GM23248 (cell line): ENCODE data around the gene RNF138.

Experiments used
- EZH2 ChIP-seq: fragments of 200-600 bp; sonication (generic); IDR thresholded peaks from 2 replicates; pipeline ENCODE4 v1.6.1; 2018; ENCODE audit warnings: antibody characterized with exemption, mild to moderate bottlenecking; ENCODE audit not compliant: insufficient read depth, poor library complexity, severe bottlenecking
- EZH2phosphoT487 ChIP-seq: fragments of 200-600 bp; sonication (generic); IDR thresholded peaks from 2 replicates; pipeline ENCODE4 v1.6.1; 2018; ENCODE audit warnings: antibody characterized with exemption, moderate library complexity, mild to moderate bottlenecking, low read depth; ENCODE audit not compliant: insufficient read depth

DNA sequence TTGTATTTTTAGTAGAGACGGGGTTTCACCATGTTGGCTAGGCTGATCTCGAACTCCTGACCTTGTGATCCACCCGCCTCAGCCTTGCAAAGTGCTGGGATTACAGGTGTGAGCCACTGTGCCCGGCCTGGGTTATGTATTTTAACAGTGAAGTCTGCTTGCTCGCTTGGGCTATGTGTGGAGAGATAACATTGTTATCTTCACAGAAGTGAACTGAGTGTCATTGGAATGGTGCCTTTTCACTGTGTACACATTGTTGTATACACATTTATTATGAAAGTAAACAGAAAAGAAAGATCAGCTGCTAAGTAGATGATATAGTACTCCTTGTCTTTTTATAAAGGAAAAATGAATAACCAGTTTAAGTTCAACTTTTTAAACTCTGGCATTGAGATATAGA, 30.4 kb downstream of the RNF138 start:
- TF ChIP-seq EZH2 (no peak), EZH2phosphoT487 (no peak)
